Fibroblast of peridontal ligament (primary cell): ENCODE results near the gene ZNF787.
"Not testable (repeated sequence)": the region's sequence is repeated elsewhere in the genome, so short reads cannot be mapped to it uniquely, and the experiment has no call there.

Experiments
- DNase-seq: peaks from one replicate; pipeline ENCODE4 v3.0.0-alpha.2; 2010; ENCODE audit errors: extremely low read depth

The ZNF787 gene

DNA sequence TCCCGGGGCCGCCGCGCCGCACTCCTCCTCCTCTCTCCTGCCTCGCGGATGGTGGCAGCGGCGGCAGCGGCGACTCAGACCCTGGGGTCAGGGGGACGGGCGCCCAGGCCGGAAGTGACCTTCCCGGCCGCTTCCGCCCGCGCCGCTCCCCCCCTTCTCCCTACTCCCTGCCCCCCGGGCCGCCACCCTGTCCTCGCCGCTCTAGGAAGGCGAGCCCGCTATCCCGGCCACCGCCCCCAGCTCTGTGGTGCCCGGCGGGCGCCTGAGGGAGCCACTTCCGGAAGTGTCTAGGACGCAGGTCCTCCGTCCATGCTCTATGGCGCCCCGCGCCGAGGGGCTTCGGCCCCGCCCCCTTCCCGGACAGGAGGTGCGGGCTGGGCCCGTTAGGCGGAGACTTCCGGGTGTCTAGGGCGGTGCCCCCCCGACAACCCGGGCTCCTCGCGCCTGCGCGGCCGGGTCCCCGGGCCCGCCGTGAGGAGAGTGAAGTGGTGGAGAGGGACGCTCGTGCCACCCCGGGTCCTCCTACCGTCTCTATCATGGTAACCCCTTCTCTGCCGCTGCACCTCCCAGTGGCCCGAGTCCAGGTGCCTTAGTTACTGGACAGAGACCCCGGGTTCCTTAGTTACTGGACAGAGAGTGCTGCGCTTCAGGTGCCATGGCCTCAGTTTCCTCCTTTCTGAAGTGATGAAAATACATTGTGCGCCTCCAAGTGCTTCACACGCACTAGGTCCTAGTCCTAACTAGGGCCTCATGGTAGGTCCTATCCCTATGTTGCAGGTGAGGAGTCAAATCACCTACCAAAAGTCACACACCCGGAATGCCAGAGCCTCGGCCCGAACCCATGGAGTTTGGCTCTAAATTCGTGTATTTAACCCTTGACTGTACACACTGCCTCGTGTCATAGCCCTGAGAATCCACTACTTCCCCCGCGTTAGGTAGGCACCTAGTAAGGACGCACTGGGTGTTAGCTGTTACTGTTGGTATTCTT is at the start of gene ZNF787:
TSS of gene ZNF787 (minus strand) at position 116 of the 988 bp plus-strand sequence. CDS start 18,078 bp downstream, outside the sequence.
- DNase-seq, result peak; percentile 96

DNA sequence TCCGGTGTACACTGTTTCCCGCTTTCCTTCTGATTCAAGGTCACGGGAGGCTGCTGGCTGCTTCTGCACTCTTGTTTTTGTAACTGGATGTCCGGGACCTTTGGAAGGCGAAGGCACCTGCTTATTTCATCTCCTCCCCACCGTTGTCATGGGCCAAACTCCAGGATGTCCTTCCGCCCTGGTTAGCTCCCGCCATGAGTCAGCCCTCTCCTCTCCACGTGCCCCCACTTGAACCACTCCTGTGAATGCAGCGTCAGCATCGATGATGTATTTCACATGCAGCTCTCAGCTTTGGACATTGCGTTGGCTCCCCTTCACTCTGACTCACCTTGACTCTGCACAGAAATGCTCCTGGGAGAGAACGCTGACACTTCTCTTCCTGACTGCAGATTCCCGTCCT is 49.2 kb upstream of the ZNF787 start:
- DNase-seq, result no peak

- peak; percentile 8 for DNase-seq
Measured at GRCh38 chr19:56167064-56167578, 46.0 kb upstream of the ZNF787 start.

GRCh38 chr19:56163097-56163496 is 42.0 kb upstream of the ZNF787 start:
- no peak for DNase-seq

GRCh38 chr19:56162258-56162657 is 41.2 kb upstream of the ZNF787 start:
- DNase-seq, result no peak

- no peak for DNase-seq
Measured at GRCh38 chr19:56161534-56161933, 40.4 kb upstream of the ZNF787 start.

- DNase-seq, result no peak
Measured at GRCh38 chr19:56159622-56160271, 38.7 kb upstream of the ZNF787 start.

GRCh38 chr19:56159009-56159559 is 38.0 kb upstream of the ZNF787 start:
- no peak for DNase-seq

DNA sequence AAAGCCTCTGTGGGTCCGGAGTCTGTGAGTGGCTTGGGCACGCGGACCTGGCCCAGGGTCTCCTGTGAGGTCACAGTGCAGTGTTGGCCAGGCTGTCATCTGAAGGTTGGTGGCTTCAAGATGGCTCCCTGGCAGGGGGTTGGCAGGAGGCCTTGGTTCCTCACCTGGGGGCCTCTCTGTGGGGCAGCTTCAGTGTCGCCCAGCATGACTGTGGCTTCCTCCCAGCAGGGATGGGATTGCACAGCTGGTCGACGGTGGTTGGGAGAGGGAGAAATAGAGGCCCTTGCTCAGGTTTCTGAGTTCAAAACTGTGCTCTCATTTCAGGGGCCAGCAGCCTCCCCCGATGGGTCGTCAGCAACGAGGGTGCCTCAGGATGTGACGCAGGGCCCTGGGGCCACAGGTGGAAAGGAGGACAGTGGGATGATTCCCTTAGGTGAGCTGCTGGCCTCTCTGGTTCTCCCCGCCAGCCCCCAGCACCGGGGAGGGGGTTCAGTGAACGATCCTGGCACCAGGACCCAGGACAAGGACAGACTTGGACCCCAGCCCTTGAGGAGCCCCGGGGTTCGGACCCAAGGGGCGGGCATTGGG is 37.2 kb upstream of the ZNF787 start:
- no peak for DNase-seq

DNA sequence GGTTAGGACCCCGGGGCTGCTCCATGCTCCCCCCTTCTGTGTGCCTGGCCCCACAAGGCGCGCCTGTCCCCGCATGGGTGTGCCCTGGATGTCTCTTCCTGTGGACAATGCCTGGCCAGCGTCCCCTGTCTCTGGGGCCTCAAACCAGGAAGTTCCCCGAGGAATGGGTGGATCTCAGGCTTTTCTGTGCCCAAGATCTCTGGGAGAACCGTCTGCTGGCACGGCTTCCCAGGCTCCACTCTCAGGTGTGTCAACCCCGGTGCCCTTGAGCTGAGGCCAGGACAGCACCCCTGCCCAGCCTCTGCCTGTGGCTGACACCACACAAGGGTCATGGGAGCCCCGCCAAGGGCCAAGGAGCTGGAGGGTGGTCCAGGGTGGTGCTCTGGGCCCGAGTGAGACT is 35.7 kb upstream of the ZNF787 start:
- DNase-seq, result no peak

- DNase-seq, result no peak
Measured at GRCh38 chr19:56155124-56155687, 34.1 kb upstream of the ZNF787 start.

DNA sequence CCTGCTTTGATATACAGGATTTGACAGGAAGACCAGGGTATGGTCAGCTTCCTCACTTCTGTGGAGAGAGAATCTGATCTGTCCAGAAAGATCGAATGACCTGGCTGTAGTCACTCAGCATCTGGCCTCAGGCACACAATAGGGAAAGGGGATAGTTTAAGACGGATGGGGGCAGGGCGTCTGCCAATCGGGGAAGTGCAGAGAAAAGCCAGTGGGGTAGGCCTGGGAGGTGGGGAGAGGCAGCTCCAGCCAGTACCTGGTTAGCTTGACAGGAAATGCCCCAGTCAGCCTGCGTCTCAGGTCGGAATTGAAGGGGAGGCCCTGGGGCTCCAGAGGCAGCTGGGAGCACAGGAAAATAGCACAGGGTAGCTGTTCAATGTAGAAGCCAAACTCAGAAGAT is 32.4 kb upstream of the ZNF787 start:
- no peak for DNase-seq

GRCh38 chr19:56152644-56153043 is 31.5 kb upstream of the ZNF787 start:
- no peak for DNase-seq

- DNase-seq, result no peak
Measured at GRCh38 chr19:56150358-56150757, 29.3 kb upstream of the ZNF787 start.

- no peak for DNase-seq
Measured at GRCh38 chr19:56149656-56150038, 28.6 kb upstream of the ZNF787 start.

GRCh38 chr19:56148955-56149655 is 28.0 kb upstream of the ZNF787 start:
- not testable (repeated sequence) for DNase-seq

GRCh38 chr19:56148096-56148495 is 27.0 kb upstream of the ZNF787 start:
- no peak for DNase-seq

GRCh38 chr19:56147307-56147706 is 26.2 kb upstream of the ZNF787 start:
- DNase-seq, result no peak

DNA sequence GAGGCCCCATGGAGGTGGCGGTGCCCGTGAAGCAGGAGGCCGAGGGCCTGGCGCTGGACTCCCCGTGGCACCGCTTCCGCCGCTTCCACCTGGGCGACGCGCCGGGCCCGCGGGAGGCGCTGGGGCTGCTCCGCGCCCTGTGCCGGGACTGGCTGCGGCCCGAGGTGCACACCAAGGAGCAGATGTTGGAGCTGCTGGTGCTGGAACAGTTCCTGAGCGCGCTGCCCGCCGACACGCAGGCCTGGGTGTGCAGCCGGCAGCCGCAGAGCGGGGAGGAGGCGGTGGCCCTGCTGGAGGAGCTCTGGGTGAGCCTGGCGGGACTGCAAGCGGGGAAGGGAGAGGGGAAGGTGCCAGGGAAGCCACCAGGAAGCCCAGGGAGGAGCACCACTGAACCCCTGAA is 25.8 kb upstream of the ZNF787 start:
- no peak for DNase-seq

GRCh38 chr19:56145698-56146097 is 24.6 kb upstream of the ZNF787 start:
- DNase-seq, result no peak

DNA sequence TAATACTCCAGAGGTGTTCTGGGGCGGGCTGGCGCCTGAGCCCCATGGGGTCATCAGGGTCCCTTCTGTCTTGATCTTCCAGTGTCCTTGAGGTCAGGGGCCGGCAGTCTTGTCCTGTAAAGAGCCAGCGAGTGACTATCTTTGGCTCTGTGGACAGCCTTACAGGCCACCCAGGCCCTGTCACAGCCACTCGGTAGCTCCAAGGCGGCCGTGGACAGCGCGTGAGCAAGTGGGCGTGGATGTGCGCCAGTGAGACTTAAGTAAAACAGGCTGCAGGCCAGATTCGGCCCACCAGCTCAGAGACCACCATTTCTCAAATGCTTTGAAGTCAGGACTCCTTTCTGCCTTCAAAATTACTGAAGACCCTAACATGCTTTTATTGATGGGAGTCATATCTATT is 23.7 kb upstream of the ZNF787 start:
- no peak for DNase-seq
